Measurements from ENCODE around the gene ERGIC2.
"Not testable (repeated sequence)": the region's sequence is repeated elsewhere in the genome, so short reads cannot be mapped to it uniquely, and the experiment has no call there.

Gene ERGIC2

DNA sequence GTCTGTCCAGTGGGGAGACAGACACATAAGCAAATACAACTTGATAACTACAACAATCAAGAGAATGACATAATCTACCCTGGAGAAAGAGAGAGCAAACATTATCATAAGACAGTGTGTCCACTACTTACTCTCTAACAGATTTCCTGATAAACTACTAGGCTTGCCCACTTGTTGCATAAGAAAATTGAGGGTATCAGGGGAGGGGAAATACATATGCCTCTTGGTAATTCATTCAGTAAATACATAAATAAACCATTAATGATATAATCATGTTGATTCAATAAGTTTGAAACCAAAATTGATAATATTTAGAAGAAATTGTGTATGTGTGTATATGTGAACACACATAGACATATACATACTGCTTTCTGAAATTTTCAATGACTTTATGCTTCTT is 76.6 kb downstream of the ERGIC2 start:
- H3K4me3 ChIP-seq (ENCODE audit: low read depth, low read length) = no peak overlapping the region
- TF ChIP-seq, protein P1, sequence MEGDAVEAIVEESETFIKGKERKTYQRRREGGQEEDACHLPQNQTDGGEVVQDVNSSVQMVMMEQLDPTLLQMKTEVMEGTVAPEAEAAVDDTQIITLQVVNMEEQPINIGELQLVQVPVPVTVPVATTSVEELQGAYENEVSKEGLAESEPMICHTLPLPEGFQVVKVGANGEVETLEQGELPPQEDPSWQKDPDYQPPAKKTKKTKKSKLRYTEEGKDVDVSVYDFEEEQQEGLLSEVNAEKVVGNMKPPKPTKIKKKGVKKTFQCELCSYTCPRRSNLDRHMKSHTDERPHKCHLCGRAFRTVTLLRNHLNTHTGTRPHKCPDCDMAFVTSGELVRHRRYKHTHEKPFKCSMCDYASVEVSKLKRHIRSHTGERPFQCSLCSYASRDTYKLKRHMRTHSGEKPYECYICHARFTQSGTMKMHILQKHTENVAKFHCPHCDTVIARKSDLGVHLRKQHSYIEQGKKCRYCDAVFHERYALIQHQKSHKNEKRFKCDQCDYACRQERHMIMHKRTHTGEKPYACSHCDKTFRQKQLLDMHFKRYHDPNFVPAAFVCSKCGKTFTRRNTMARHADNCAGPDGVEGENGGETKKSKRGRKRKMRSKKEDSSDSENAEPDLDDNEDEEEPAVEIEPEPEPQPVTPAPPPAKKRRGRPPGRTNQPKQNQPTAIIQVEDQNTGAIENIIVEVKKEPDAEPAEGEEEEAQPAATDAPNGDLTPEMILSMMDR (IDR thresholded peaks at IDR 0.05; ENCODE audit: borderline replicate concordance, insufficient read depth, low read depth, low read length) = no peak

GRCh38 chr12:29301114-29301513 is 79.9 kb downstream of the ERGIC2 start:
- TF ChIP-seq, protein P1 (IDR thresholded peaks at IDR 0.05; ENCODE audit: borderline replicate concordance, insufficient read depth, low read depth, low read length) = no peak
- no peak overlapping the region for H3K4me3 ChIP-seq (ENCODE audit: low read depth, low read length)

- no peak overlapping the region for H3K4me3 ChIP-seq (ENCODE audit: low read depth, low read length)
- TF ChIP-seq, protein P1 (IDR thresholded peaks at IDR 0.05; ENCODE audit: borderline replicate concordance, insufficient read depth, low read depth, low read length) = no peak
These were observed 81.3 kb downstream of the ERGIC2 start for GRCh38 chr12:29299633-29300032.

- no peak overlapping the region for H3K4me3 ChIP-seq (ENCODE audit: low read depth, low read length)
- TF ChIP-seq, protein P1 (IDR thresholded peaks at IDR 0.05; ENCODE audit: borderline replicate concordance, insufficient read depth, low read depth, low read length) = no peak
These were observed 89.7 kb downstream of the ERGIC2 start for GRCh38 chr12:29291226-29291625.

GRCh38 chr12:29290475-29290874 is 90.5 kb downstream of the ERGIC2 start:
- not testable (repeated sequence) for H3K4me3 ChIP-seq (ENCODE audit: low read depth, low read length)

DNA sequence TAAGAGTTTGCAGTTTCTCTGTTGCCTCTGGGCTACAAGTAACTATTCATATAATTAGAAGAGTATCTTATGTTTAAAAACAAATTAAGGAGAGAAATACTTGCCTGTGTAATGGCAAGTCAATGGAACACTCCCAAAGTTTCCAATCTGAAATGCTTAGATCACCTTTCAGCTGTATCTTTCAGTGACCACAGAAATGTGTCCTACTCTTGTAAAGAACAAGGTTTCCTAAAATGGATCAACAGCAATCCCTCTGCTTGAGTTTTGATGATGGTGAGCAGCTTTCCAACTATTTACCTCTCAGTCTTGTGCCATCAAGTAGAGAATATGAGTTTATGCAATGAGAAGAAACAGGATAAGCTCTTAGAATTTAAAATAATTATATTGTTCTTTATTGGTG is 92.9 kb downstream of the ERGIC2 start:
- TF ChIP-seq, protein P1 (IDR thresholded peaks at IDR 0.05; ENCODE audit: borderline replicate concordance, insufficient read depth, low read depth, low read length) = no peak
- no peak overlapping the region for H3K4me3 ChIP-seq (ENCODE audit: low read depth, low read length)

- TF ChIP-seq, protein P1 (IDR thresholded peaks at IDR 0.05; ENCODE audit: borderline replicate concordance, insufficient read depth, low read depth, low read length) = no peak
- no peak overlapping the region for H3K4me3 ChIP-seq (ENCODE audit: low read depth, low read length)
These were observed 93.3 kb downstream of the ERGIC2 start for GRCh38 chr12:29287622-29288021.
